Peyer's patch (tissue), 4 donors: Measurements from ENCODE around the gene COPS7B. TPM values are rescaled to one million over a fixed set of nuclear protein-coding genes. Genes with fewer than 3 reads are reported as not detected.

Source experiments
- DNase-seq, 3 donors: peaks; one replicate each; pipeline ENCODE4 v3.0.0-alpha.2; 2017 to 2019
- H3K27ac ChIP-seq, 4 donors: fragments of 200-600 bp; sonication (generic); one replicate each; pipeline ENCODE4 v1.5.1; 2016 to 2019
- H3K27me3 ChIP-seq, 2 donors: fragments of 200-600 bp; sonication (generic); one replicate each; pipeline ENCODE4 v1.5.1; 2019
- H3K36me3 ChIP-seq, 3 donors: fragments of 200-600 bp; sonication (generic); one replicate each; pipeline ENCODE4 v1.5.1; 2016 to 2019
- H3K4me1 ChIP-seq, 4 donors: fragments of 200-600 bp; sonication (generic); one replicate each; pipeline ENCODE4 v1.5.1; 2016 to 2019
- H3K4me3 ChIP-seq, 4 donors: fragments of 200-600 bp; sonication (generic); 1 replicate in 3 of 4; 2 replicates in 1 of 4; pipeline ENCODE4 v1.5.1; 2016 to 2019; ENCODE audit warnings: mild to moderate bottlenecking in 1 of 4
- H3K9me3 ChIP-seq, 4 donors: fragments of 200-600 bp; sonication (generic); one replicate each; pipeline ENCODE4 v1.5.1; 2016 to 2019; ENCODE audit warnings: mild to moderate bottlenecking in 1 of 4
- POLR2A ChIP-seq, 2 donors: fragments of 450-650 bp; IDR thresholded peaks; one replicate each; pipeline ENCODE4 v1.5.1; 2017; ENCODE audit warnings: antibody characterized with exemption in 2 of 2, mild to moderate bottlenecking in 2 of 2, moderate library complexity in 2 of 2
- total RNA-seq, 4 donors: library from RNA; depleted of rRNA; stranded (reverse); fragments of >200 nt; gene quantifications; one replicate each; pipeline ENCODE4 v1.1.0, GENCODE V29; 2016
- TF ChIP-seq, protein P1 (sequence below), 6 experiments: fragments of 450-650 bp in 4 of 6; fragments of 200-600 bp in 2 of 6; sonication (generic) in 1 of 6; IDR thresholded peaks; one replicate each; pipeline ENCODE4 v1.5.1; 2017 to 2019; ENCODE audit warnings: antibody characterized with exemption in 6 of 6, mild to moderate bottlenecking in 3 of 6, moderate library complexity in 1 of 6

The COPS7B gene
- total RNA-seq, 4 donors from 2014 or later, result 33.5 to 217 (median 43.4) TPM

DNA sequence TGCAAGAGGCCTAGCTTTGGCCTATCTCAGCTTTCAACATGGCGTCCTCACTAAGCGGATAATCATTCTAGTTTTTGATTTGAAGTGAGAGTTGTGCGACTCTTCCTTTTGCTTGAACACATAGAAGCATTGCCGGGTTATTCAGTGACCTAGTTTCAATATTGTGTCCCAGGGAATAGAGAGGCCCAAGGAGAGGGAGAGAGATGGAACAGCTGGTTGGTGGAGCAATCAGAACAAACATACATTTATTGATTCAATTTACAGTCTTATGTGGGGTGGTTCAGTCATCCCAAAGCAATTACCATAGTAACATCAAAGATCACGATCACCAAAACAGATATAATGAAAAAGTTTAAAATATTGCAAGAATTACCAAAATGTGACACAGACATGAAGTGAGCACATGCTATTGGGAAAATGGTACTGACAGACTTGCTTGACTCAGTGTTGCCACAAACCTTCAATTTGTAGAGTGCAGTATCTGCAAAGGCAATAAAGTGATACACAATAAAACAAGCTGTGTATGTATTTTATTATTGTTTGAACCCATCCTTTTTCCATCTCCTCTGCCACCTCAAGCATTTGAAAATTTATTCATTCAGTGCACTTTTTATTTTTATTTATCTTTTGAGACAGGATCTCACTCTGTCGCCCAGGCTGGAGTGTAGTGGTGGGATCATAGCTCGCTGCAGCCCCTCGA, 30.2 kb downstream of the COPS7B start:
- no peak overlapping the region for H3K4me3 ChIP-seq
- peaks cover 0 to 4% (median 0%) of the 10 kb centered on the region in 3 donors for H3K36me3 ChIP-seq
- H3K27ac ChIP-seq, result no peak overlapping the region
- no peaks in the 10 kb centered on the region for H3K9me3 ChIP-seq
- TF ChIP-seq POLR2A (IDR thresholded peaks at IDR 0.05), result no peak
- TF ChIP-seq, protein P1, sequence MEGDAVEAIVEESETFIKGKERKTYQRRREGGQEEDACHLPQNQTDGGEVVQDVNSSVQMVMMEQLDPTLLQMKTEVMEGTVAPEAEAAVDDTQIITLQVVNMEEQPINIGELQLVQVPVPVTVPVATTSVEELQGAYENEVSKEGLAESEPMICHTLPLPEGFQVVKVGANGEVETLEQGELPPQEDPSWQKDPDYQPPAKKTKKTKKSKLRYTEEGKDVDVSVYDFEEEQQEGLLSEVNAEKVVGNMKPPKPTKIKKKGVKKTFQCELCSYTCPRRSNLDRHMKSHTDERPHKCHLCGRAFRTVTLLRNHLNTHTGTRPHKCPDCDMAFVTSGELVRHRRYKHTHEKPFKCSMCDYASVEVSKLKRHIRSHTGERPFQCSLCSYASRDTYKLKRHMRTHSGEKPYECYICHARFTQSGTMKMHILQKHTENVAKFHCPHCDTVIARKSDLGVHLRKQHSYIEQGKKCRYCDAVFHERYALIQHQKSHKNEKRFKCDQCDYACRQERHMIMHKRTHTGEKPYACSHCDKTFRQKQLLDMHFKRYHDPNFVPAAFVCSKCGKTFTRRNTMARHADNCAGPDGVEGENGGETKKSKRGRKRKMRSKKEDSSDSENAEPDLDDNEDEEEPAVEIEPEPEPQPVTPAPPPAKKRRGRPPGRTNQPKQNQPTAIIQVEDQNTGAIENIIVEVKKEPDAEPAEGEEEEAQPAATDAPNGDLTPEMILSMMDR (IDR thresholded peaks at IDR 0.05), result no peak
- H3K4me1 ChIP-seq, result no peaks in the 10 kb centered on the region
- no peaks in the 10 kb centered on the region for H3K27me3 ChIP-seq
- DNase-seq, result no peak

DNA sequence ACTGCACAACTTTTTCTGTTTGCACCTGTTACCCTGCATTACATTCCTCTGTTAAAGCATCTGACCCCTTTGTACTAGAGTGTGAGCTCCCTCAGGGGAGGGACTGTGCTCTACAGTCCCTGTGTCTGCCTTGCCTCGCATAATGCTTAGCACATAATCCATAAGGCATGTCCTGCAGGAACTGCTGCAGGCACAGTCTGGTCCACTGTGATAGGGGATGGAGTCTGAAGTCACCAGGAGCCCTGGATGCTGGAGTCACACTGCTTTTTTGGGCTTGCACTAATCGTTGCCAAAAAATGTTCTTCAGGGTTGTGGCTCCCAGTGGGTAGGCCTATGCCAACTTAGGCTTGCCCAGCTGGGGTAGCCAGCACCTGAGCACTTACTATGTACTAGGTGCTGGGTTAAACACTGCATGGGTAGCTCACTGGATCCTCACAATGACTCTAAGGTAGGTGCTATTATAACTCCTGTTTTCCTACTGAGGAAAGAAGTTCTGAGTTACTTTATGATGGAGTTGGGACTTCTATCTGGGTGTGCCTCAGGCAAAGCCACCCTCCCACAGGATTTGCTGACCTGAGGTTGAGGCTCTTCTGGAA, 33.3 kb downstream of the COPS7B start:
- Histone ChIP-seq H3K27me3 (no peaks in the 10 kb centered on the region), H3K36me3 (no peaks in the 10 kb centered on the region), H3K27ac (no peak overlapping the region), H3K9me3 (no peaks in the 10 kb centered on the region), H3K4me1 (no peaks in the 10 kb centered on the region), H3K4me3 (no peak overlapping the region)
- no peak for TF ChIP-seq POLR2A (IDR thresholded peaks at IDR 0.05)
- TF ChIP-seq, protein P1 (IDR thresholded peaks at IDR 0.05), result no peak
- DNase-seq, result no peak

DNA sequence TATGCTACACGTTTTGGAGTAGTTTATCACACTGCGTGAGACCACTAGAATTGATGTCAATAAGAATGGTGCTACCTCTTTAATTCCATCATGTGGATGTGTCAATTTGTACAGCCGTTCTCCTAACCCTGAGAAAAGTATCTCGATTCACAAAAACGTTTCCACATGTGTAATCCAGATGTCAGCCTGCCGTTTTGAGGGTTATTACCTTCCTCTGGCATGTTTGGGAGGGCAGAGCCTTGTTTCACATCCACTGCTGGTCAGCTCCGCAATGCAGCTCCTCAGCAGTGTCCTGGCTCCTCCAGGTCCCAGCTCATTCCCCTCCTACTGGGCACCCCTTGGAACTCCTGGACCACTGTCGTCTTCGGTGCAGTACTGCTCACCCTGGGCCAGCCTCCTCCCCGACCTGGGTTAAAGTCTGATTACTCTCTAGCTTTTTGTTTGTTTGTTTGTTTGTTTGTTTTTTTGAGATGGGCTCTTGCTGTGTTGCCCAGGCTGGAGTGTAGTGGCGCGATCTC, 34.6 kb downstream of the COPS7B start:
- no peaks in the 10 kb centered on the region for H3K9me3 ChIP-seq
- no peaks in the 10 kb centered on the region for H3K27me3 ChIP-seq
- no peak overlapping the region for H3K27ac ChIP-seq
- DNase-seq, result no peak
- TF ChIP-seq POLR2A (IDR thresholded peaks at IDR 0.05), result no peak
- TF ChIP-seq, protein P1 (IDR thresholded peaks at IDR 0.05), result no peak
- H3K4me3 ChIP-seq, result no peak overlapping the region
- H3K4me1 ChIP-seq, result no peaks in the 10 kb centered on the region
- no peaks in the 10 kb centered on the region for H3K36me3 ChIP-seq

DNA sequence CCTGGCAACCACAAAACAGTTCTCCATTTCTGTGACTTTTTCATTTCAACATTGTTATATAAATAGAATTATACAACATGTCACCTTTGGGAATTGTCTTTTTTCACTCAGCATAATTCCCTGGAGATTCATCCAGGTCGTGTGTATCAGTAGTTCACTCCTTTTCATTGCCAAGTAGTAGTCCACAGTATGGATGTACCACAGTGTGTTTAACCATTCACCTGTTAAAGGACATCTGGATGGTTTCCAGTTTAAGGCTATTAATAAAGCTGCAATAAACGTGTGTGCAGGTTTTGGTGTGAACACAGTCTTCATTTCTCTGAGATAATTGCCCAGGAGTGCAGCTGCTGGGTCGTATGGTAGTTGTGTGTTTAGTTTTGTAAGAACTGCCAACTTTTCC, 35.7 kb downstream of the COPS7B start:
- Histone ChIP-seq H3K27me3 (no peaks in the 10 kb centered on the region), H3K4me3 (no peak overlapping the region), H3K9me3 (no peaks in the 10 kb centered on the region), H3K36me3 (no peaks in the 10 kb centered on the region), H3K4me1 (no peaks in the 10 kb centered on the region), H3K27ac (no peak overlapping the region)
- DNase-seq, result no peak
- TF ChIP-seq, protein P1 (IDR thresholded peaks at IDR 0.05), result no peak
- TF ChIP-seq POLR2A (IDR thresholded peaks at IDR 0.05), result no peak

DNA sequence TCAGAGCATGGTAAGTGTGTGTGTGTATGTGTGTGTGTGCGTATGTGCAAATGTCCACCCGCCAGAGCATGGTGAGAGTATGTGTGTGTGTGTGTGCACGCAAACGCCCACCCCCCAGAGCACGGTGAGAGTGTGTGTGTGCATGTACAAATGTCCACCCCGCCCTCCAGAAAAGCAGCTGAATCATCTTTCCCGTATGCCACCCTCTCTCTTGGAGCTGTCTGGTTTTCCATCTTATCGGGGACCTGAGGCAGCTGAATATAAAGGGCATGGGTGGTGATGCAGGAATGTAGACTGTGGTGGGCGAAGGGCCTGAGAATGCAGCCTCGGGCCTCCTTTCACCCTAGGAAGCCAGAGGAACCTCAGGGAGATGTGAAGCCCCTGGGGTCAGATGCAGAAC, 66.9 kb downstream of the COPS7B start:
- Histone ChIP-seq H3K4me3 (no peak overlapping the region), H3K36me3 (no peaks in the 10 kb centered on the region), H3K4me1 (no peaks in the 10 kb centered on the region), H3K27me3 (no peaks in the 10 kb centered on the region), H3K27ac (no peak overlapping the region), H3K9me3 (no peaks in the 10 kb centered on the region)
- no peak for DNase-seq
- TF ChIP-seq, protein P1 (IDR thresholded peaks at IDR 0.05), result no peak
- no peak for TF ChIP-seq POLR2A (IDR thresholded peaks at IDR 0.05)
